LNCaP clone FGC (cell line): ENCODE data around the gene LRRTM4.

Source experiments
- DNase-seq: peaks from one replicate; pipeline ENCODE4 v3.0.0-alpha.2; 2011; ENCODE audit warnings: low read depth
- H3K4me3 ChIP-seq: 2 replicates; pipeline ENCODE4 v1.5.1; 2011; ENCODE audit warnings: mild to moderate bottlenecking, low read depth, low read length, control low read depth
- TF ChIP-seq, protein P1 (sequence below): IDR thresholded peaks from 2 replicates; pipeline ENCODE4 v1.5.1; 2012; ENCODE audit warnings: mild to moderate bottlenecking; ENCODE audit not compliant: control insufficient read depth, insufficient read depth; ENCODE audit errors: extremely low read depth

LRRTM4 gene

DNA sequence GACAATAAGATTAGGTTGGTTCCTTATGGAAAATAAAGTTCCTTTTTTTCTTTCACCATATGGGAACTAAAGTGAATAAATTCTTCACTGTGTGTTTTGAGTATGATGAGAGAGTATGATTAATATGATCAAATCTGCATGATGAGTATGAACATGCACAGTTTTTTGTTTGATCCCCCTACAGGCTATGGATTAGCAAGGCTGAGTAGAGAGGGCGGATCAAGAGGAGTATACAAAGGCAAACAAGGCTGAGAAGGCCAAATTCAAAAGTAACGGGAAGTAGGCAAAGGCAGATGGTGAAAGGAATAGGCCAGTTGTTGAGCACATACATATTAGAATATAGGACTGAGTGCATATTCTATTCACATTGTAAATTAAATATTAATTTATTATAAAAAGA is 508.2 kb downstream of the LRRTM4 start:
- TF ChIP-seq, protein P1, sequence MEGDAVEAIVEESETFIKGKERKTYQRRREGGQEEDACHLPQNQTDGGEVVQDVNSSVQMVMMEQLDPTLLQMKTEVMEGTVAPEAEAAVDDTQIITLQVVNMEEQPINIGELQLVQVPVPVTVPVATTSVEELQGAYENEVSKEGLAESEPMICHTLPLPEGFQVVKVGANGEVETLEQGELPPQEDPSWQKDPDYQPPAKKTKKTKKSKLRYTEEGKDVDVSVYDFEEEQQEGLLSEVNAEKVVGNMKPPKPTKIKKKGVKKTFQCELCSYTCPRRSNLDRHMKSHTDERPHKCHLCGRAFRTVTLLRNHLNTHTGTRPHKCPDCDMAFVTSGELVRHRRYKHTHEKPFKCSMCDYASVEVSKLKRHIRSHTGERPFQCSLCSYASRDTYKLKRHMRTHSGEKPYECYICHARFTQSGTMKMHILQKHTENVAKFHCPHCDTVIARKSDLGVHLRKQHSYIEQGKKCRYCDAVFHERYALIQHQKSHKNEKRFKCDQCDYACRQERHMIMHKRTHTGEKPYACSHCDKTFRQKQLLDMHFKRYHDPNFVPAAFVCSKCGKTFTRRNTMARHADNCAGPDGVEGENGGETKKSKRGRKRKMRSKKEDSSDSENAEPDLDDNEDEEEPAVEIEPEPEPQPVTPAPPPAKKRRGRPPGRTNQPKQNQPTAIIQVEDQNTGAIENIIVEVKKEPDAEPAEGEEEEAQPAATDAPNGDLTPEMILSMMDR: no peak
- no peak overlapping the region for H3K4me3 ChIP-seq
- DNase-seq: peak; percentile 3

DNA sequence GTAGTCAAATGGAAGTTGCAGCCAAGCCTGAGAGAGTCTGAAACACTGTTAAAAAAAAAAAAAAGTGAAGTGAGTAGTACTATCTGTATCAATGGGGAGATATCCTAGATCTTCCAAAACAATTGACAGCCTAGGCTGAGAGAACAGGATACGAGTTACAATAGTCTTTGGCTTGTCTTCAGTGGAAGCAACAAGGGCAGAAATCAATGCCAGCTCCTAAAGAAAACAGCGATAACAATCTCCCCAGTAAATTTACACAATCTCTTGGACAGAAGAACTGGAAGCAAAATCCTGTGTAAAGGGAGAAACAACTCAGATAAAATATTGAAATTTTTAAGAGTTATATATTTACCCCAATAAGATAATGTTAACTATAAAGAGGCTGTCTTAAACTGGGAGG is 508.7 kb downstream of the LRRTM4 start:
- TF ChIP-seq, protein P1: no peak
- DNase-seq: peak; percentile 74
- no peak overlapping the region for H3K4me3 ChIP-seq

DNA sequence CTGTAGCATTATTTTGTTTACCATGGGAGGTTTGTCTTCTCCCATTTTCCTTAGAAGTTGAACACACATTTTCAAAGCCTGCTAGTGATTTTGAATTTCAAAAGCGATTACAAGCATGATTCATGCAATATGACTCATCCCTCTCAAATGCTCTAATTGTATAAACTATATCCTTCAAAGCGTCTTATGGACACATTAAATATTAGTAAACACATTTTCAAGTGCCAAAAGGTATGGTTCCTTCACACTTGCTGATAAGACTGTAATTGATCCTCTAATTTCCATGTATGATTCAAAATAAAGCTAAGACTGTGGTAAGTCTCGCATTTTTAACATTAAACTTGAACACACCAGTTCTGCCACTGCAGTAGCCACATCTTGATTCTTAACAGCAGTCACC is 512.9 kb downstream of the LRRTM4 start:
- TF ChIP-seq, protein P1: no peak
- no peak overlapping the region for H3K4me3 ChIP-seq
- DNase-seq: no peak

DNA sequence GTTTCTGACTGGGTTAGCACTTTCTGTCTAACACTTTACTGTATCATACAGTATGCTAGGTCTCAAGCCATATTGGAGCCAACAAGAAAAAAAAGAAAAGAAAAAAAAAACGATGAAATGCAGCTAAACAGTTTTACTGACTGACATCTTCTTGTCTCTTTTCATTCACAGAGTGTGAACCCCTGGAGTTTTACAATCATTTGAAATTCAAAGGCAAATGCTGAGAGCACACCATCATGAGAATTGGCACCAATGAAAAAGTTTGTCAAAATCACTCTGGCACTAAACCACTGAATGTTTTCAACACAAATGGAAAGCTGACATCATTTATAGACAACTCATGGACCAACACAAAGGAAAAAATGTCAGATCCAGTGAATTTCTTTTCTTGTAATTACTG is 513.3 kb downstream of the LRRTM4 start:
- TF ChIP-seq, protein P1: no peak

DNA sequence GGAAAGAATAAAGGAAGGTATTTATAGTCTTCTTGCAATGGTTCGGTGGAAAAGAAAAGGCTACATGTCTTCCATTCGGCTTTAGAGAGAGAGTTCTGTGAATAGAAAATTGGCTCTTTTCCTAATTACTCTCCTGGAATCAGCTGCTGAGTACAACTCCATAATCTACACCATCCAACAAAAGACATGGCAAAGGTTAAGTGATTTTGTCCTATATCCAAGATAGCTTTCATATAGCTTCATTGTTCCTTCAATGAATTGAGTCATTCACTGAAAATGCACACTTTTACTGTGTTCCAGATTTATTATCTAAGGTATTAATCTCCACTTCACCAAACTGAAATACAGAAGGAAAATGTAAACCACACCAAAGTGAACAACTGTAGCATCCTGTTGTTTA is 514.5 kb downstream of the LRRTM4 start:
- TF ChIP-seq, protein P1: no peak
- no peak for DNase-seq
- no peak overlapping the region for H3K4me3 ChIP-seq

More for the DNA sequence above, 513.3 kb downstream of the LRRTM4 start:
- no peak for DNase-seq
- no peak overlapping the region for H3K4me3 ChIP-seq

DNA sequence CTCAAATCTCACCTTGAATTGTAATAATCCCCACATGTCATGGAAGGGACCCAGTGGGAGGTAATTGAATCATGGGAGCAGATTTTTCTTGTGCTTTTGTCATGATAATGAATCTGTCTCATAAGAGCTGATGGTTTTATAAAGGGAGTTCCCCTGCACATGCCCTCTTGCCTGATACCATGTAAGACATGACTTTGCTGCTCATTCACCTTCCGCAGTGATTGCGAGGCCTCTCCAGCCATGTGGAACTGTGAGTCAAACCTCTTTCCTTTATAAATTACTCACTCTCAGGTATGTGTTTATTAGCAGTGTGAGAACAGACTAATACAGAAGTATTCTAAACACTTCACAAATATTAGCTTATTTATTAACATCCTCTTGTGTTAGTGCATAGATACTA is 516.7 kb downstream of the LRRTM4 start:
- DNase-seq: no peak
- no peak overlapping the region for H3K4me3 ChIP-seq
- TF ChIP-seq, protein P1: no peak

DNA sequence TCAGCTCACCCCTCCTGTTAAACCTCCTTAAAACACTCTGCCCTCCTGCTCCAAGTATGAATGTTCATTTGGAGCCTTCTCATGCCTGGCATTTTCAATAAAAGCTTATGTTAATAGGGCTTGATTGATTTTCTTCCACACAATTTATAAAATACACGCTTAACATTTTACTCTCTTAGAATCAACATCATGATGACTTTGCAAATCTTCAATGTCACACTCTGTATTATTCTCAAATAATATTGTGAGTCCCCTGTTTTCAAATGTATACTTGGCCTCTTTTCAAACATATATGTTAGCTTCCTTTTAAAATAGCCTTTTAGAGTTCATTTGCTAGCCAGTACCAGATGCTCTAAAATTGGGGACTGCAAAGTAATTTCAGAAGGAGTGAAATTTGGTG is 520.3 kb downstream of the LRRTM4 start:
- no peak overlapping the region for H3K4me3 ChIP-seq
- TF ChIP-seq, protein P1: no peak
- no peak for DNase-seq
